Stimulated activated CD4-positive, alpha-beta T cell treated with anti-CD3 and anti-CD28 coated beads, Interleukin-15, amount 100 ng/mL, for 1 hour (primary cell): ENCODE data around the gene DCUN1D2.

Experiments
- DNase-seq, 2 donors: peaks; one replicate each; pipeline ENCODE4 v3.0.0-alpha.2; 2020; ENCODE audit warnings: low read depth in 1 of 2, low spot score in 1 of 2

The DCUN1D2 gene

DNA sequence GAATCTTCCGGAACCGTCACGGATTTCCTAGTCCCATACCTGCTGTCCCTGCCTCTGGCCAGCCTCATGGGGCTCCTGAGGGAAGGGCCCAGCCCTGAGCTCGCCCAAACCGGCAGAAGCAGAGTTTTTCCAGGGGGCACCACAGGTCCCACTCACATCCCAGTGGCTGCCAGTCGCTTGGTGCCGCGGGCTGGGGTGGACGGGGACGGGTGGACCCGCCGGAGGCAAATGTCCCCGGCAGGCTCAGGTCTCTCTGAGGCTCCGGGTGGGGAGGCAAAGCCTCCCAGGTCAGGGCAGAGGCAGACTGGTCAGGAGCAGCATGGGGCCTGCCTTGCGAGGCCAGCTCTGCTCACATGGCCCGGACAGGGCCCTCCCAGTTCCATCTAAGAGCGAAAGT lies 62.0 kb downstream of the DCUN1D2 start:
- DNase-seq, result no peak

DNA sequence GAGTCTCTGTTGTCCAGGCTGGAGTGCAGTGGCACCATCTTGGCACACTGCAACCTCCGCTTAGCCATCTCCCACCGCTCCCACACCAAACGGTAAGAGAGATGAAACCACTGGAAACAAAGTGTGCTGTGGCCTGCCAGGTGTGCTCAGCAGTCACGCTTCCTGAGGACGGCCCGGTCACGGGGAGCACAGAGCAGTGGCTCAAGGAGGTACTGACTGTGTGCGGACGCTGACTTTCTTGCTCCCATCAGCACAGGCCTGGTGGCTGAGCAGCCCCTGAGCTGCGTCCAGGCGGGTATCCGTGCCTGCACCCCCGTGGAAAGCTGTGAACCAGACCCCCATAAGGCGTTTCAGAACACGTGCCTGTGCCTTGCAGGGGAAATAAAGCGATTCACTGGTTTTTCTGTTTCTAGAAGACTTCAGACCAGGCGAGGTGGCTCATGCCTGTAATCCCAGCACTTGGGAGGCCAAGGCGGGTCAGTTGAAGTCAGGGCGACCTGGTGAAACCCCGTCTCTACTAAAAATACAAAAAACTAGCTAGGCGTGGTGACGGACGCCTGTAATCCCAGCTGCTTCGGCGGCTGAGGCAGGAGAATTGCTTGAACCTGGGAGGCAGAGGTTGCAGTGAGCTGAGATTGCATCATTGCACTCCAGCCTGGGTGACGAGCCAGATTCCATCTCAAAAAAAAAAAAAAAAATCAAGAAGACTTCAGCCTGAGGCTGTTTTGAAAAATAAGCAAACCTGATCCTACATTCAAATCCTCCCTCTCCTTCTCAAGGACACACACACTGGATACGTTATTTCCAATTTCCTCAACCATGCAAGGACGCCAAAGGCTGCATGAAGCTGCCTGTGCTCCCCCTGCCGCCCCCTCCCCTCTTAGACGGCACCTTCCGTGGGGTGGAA lies 62.7 kb downstream of the DCUN1D2 start:
- DNase-seq, result no peak

DNA sequence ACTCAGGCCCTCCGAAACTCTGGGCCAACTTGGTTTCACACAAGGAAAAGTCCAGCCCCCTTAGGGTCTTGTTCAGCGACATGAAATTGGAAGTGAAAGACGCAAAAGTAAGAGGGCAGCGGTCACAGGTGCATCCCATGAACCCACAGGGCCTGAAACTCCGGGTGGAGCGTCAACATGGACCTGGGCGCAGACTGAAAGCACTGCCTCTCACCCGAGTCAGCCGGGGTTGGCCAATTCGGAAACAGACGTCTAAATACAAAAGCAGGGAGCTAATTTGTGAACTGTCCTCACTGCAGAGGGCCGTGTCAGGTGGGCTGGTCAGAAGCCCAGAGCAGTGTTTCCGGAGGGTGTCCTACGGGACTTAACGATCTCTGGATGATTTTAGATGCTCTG lies 63.9 kb downstream of the DCUN1D2 start:
- DNase-seq, result no peak

DNA sequence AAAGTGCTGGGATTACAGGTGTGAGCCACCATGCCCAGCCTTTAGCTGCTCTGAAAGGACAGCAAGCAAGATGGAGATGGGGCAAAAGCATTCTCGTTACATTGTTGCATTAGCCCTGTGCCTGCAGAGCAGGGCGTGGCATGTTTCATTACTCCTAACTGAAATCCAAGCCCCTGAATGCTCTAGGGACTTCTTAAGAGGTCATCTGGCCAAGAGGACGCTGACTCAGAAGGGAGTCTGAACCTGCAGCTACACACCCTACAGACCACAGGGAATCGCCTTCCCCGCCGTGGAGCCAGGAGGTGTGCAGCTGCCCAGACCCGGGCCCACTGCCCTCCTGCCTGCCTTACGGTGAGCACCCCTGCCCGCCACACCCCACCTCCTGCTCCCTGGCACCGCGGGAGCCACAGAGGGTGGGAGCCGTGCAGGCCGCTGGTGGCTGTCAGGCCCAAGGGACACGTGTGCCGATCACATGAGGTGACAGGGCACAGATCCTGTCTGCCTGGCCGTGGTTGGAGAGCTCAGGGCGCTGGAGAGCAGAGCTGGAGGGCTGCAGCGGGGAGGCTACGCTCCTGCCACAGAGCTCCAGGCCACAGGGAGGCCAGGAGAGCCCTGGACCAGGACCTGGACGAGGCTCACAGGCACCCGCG lies 64.4 kb downstream of the DCUN1D2 start:
- DNase-seq, result no peak

DNA sequence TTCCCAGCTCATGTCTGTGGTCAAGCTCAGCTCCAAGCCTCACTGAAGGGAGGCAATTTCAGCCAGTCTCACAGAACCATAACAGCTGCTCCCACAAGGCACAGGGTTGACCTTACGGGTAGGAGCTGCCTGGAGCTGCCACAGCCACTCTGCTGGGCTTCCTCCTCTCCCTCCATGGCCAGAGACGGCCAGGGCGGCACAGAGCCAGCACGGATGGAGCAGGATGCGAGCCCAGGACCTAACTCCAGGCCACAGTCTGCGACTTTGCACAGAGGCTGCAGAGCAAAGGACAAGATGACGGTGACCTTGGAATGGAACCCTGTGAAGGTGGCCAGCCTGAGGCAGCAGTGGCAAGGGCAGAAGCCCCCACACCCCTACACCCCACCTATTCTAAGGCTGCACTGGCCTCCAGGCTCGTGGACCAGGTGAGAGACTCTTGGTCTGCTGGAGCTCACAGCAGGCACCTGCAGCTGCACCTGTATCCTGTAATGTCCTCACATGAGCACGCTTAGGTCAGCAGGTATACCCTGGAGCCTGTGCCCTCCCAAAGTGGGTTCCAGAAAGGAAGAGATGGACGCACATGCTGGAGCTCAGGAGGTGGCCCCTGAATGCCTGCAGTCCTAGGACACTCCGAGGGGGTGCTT lies 66.9 kb downstream of the DCUN1D2 start:
- no peak for DNase-seq

DNA sequence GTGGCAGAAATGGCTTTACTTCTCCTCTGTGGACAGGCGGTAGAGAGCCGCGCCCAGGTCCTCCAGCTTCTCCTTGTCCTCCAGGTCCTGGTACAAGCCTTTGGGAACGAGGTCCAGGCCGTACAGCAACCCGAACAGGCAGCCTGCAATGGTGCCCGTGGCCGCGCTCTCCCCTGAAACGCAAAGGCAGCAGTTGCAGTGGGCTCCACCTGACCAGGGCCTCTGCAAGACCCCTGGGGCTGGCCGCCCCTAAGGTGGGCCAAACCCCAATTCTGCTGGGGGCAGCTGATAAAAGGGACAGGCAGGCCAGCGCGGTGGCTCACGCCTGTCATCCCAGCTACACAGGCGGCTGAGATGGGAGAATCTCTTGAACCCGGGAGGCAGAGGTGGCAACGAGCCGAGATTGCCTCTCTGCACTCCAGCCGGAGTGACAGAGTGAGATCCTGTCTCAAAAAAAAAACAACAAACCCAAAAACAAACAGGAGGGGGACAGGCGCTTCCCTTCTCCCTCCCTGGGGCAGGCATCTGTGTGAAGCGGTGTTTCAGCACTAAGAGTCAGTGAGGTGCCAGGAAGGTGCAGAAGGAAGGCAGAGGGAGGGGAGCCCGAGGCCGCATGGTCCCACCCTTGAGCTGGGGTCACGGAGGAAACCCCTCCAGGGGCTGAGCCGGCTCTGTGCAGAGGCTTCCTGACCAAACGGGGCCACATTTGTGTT lies 67.5 kb downstream of the DCUN1D2 start:
- DNase-seq, result no peak

DNA sequence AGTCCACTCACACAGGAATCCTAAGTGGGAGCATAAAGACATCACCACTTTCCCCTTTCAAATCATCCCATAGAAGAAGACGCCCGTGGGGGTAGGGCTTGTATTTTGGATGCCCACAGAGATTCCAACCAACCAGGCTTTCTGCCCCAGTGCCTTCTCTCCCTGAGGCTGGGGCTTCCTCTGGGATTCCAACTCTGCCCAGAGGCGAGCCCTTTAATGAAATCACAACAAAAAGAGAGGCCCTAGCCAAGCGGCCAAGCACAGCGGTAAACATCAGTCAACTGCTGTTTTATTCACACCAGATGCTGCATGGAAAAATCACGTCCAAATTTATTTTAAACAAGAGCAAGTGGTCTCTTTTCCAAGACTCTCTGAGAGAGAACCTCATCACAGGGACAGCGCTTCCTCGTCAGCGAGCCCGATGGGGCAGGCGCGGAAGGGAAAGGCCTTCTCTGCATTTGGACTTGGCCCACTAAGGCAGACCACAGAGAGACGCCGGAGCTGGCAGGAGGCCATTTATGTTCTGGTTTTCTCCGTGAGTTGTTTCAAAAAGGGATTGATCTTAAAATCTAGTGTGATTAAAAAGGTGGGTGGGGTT lies 68.7 kb downstream of the DCUN1D2 start:
- DNase-seq, result no peak

DNA sequence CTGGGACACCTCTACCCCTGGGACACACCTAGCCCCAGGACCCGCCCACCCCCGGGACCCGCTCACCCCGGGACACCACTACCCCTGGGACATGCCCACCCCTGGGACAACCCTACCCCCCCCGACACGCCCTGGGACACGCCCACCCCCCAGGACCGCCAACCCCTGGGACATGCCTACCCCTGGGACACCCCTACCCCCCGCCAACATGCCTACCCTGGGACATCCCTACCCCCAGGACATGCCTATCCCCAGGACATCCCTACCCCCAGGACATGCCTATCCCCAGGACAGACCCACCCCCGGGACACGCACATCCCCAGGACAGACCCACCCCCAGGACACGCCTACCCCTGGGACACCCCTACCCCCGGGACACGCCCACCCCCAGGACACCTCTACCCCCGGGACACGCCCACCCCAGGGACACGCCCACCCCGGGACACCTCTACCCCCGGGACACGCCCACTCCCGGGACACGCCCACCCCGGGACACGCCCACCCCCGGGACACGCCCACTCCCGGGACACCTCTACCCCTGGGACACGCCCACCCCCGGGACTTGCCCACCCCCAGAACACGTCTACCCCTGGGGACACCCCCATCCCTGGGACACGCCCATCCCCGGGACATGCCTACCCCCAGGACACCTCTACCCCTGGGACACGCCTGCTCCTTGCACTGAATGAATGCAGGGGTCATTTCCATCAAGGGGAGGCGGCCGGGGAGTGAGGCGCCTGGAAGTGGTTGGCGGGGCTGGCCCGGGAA lies 69.5 kb downstream of the DCUN1D2 start:
- DNase-seq, result no peak

DNA sequence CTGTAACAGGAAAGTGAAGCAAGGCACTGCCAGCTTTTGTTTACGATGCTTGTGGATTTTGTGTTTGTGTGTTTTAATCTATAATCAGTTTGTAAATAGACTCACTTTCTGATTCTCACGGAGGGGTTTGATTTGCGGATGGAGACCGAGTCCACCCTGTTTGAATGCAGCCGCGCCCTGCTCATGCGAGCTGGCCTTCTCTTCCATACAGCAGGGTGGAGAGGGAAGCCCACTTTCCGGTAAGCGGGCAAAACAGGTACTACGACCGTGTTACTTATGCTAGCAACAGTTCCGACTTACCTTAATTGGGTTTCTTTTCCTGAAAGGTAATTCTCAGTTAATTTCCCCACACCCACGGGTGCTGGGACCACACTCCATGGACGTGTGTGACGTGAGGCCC lies 70.3 kb downstream of the DCUN1D2 start:
- no peak for DNase-seq

DNA sequence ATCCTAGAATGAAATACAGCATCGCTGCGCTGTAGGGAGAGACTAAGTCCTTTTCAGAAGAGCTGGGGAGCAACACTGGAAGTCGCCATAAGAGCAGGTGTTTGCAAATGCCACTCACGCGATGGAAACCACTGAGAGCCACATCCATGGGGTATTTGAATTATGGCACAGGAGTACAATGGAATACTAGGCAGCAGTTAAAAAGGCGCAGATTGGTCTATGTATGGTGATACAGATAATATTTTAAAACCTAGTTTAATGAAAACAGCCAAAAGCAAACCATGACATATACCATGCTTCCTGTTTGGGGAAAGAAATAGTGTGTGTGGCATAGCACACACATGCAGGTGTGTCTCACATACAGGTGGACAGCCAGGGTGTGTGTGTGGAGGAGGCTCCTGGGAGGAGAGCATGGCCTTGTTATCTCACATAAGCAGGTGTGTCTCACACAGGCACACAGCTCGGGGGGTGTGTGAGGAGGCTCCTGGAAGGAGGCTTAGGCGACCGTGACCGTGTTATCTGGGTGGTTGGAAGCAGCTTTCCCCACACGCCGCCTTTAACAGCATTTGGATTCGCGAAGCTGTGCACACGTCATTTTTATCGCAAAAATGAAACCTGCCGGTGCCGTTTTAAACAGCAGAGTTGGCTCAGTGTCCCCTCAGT lies 70.8 kb downstream of the DCUN1D2 start:
- no peak for DNase-seq

DNA sequence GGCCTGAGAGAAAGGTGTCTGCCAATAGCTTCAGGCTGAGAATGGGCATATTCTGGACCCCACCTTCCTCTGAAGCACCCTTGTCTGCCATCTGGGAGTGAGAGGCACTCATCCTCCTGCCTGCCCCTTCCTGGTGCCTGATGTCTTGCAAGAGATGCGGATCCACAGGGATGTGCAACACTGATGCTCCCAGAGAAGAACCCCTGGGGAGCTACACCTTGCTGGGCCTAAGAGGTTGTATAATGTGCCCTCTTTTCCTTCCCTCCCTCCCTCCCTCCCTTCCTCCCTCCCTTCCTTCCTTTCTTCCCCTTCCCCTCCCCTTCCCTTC lies 71.8 kb downstream of the DCUN1D2 start:
- DNase-seq, result no peak

DNA sequence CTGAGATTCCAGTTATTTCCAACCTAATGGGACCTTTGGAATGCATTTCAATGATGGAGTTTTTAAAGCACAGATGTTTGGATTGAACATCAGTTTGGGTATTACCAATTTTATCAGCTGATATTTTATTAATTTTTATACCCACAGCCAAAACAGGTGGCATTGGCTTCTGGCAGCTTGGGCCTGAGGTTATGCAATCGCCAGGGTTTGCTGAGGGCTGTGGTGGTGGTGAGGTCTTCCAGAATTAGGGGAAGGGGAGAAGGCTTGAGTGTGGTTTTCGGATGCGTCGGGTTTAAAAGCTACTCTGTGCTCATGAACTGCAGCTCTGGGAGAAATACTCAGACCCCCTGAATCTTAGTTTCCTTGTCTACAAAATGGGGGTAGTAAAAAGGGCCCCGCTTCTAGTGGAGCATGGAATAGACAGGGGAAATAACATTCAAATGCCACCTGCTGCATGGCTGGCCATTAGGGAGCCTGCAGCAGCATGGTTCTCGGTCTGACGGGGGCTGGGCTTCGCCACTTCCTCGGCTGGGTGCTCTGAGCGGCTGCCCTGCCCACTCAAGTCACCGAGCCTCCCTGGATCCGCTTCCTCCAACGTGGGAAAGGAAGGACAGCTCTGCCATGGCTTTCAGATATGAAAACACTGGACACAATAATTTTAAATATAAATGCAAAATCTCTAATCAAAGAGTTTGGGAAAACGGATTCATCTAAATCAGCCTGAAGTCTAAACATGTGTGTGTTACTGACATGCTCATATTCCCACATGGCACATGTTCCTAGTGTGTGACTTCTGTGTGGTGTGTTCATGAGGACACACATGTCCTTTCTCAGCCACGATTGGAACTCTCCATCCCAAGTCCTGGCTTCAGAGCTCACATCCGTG lies 72.4 kb downstream of the DCUN1D2 start:
- DNase-seq, result no peak

DNA sequence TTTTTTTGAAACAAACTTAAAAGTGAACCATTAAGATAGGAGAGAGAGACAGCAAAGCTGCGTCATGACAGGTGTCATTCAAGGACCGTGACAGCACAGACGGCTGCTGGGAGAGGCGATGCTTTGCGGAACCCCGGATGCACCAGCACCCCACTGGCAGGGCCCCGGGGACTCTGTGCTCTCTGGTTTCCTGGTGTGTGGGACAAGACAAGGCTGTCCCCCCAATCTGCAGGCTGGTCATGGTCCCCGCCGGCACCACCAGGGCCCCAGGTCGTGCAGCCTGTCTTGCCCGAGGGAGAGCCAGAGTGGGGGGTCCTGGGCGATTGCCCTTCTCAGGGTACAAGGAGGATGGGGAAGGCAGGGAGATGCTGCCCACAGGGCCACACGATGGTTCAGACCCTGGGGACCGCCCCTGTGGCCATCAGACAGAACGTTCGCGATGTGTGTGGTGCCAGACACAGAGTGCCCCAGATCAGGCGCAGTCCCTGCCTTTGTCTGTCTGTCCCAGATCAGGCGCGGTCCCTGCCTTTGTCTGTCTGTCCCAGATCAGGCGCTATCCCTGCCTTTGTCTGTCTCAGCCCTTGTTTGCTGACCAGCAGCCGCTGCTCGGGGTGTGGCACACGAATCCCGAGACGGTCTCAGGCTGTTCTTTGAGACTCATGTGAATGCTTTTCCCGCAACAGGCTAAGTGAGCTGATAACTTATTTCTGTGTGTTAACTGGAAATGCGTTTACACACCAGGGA lies 73.3 kb downstream of the DCUN1D2 start:
- no peak for DNase-seq

DNA sequence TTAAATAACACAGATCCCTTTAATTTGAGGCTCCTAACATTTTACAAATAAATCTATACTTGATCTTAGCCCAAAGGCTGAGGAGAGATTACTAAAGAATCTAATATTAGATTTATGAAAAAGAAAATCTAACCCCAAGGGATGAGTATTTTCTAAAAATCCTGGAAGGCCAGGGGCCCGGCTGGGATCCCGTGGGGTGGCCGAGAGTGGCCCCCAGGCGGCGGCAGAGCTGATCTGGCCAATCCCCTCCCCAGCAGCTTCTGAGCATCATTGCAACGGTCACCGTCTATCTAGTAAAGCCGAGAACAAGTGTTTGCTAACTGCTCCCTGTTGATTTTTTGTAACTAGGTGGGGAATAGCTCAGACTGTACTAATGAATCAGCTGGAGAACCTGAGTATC lies 74.7 kb downstream of the DCUN1D2 start:
- no peak for DNase-seq

DNA sequence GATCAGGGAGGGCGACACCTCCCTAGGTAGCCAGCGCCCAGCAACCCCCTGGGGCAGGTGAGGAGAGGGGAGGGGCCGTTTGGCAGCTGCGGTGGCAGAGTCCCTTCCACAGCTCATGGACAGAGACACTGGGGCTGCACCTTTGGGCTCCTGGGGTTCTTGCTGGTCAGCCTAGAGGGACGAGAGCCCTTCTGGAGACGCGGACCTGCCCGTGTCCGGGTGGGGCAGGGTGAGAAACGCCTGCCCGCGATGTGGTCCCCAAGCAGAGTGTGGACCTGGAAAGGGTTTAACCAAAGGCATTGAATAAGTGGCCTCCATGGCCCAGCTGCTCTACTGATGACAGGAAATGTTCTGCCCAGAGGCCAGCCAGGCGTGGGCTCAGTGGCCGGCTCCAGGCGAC lies 75.5 kb downstream of the DCUN1D2 start:
- no peak for DNase-seq

DNA sequence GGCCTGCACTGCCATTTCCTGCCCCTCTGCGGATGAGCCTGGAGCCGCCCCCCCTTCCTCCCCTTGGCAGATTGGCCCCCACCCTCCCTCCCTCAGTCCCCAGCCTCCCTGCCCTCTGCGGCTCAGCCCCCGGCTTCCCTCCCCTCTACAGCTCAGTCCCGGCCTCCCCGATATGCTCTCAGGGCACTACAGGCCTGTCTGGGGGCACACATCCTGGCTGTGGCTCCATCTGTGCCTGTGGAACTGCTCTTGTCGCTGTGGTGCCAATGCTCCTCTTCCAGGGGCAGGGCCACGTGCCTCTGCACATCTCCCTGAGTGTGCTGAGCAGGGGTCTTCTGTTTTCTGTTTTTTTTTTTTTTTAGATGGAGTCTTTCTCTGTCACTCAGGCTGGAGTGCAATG lies 76.2 kb downstream of the DCUN1D2 start:
- DNase-seq, result no peak

DNA sequence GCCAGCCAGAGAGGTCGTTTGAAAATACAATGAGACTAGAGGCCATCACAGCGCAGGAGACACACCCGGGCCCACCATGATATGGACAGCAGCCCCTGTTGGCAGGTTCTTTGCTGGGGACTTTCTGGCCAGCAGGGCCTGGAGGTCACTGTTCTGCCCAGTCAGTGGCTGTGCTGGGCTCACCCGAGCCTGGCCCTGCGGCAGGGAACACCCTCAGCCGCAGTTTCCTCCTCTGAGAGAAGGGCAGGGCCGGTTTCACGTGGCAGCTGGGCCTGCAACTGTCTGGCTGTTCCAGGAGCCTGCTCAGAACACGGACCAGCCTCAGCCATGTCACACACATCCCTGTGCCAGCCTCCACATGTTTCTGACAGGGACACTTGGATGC lies 76.6 kb downstream of the DCUN1D2 start:
- DNase-seq, result no peak

DNA sequence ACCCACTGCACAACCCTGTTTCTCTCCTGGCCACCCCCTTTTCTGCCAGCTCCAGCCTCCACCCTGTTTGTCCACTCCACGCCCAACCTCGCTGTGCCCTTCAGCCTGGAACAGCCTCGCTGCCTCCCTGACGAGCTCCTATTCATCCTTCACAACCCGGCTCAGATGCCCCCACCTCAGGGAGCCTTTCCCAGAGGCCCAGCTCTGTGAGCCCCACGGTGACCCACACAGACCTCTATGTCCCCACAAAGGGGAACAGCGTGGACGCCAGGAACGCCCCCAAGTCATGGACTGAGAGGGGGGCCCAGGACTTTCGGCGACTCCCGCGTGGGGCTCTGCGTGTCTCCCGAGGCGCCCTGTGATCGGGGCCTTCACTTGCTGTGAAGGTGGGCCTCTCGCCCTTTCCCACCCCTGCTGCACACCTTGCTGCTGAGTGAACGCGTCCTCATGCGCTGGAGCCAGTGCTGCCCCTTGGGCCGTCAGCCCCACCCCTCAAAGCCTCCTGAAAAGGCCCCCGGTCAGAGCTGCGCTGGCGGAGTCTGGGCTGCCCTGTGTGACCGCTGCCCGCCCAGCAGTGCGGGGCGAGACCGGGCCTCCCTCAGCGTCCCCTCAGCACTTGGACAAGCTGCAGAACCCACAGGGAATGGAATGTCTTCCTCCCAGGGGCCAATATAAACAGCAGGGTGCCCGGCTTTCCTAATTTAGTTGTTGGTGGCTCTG lies 77.2 kb downstream of the DCUN1D2 start:
- DNase-seq, result no peak
